ENCODE results near the gene NTNG2. TPM values are rescaled to one million over a fixed set of nuclear protein-coding genes. Genes with fewer than 3 reads are reported as not detected.

NTNG2 gene
- total RNA-seq, 4 donors from 2014 or later = 1.4 to 4.4 TPM; not detected in 2

- Histone ChIP-seq H3K9me3 (no peaks in the 10 kb centered on the region), H3K36me3 (no peaks in the 10 kb centered on the region), H3K4me3 (no peak overlapping the region), H3K27me3 (no peaks in the 10 kb centered on the region), H3K4me1 (no peaks in the 10 kb centered on the region), H3K27ac (no peak overlapping the region)
- no peak for DNase-seq
- intact Hi-C loops (cut with DNase I; ENCODE audit: low total_unique reads) = no loop called here
- no peak for TF ChIP-seq CTCF (IDR thresholded peaks at IDR 0.05)
- TF ChIP-seq POLR2A (IDR thresholded peaks at IDR 0.05) = no peak
Measured at GRCh38 chr9:132207839-132208615, 46.2 kb downstream of the NTNG2 start.

DNA sequence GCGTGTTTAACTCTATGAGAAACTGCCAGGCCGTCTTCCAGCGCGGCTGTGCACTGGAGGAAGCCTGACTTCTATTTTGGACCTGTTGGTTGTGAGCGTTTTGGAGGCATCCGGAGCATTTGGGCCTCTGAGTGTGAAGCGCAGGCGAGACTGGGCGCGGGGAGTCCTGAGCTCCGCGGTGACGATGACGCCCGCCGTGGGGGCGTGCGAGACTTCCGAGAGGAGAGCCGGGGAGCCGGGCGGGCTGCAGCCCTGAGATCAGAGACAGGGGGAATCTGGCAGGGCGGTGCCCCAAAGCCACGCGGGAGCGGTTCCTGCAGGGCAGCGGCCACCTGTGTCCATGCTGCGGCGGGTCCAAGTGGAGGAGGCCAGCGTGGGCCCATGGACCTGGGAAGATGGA, 47.4 kb downstream of the NTNG2 start:
- Histone ChIP-seq H3K27me3 (no peaks in the 10 kb centered on the region), H3K27ac (no peak overlapping the region), H3K9me3 (no peaks in the 10 kb centered on the region), H3K4me3 (no peak overlapping the region), H3K4me1 (no peaks in the 10 kb centered on the region), H3K36me3 (no peaks in the 10 kb centered on the region)
- intact Hi-C loops (cut with DNase I; ENCODE audit: low total_unique reads) = no loop called here
- TF ChIP-seq POLR2A (IDR thresholded peaks at IDR 0.05) = no peak
- no peak for TF ChIP-seq CTCF (IDR thresholded peaks at IDR 0.05)
- no peak for DNase-seq

- TF ChIP-seq POLR2A (IDR thresholded peaks at IDR 0.05) (no peak), CTCF (IDR thresholded peaks at IDR 0.05) (no peak)
- H3K27me3 ChIP-seq = no peaks in the 10 kb centered on the region
- intact Hi-C loops (cut with DNase I; ENCODE audit: low total_unique reads) = no loop called here
- H3K4me1 ChIP-seq = no peaks in the 10 kb centered on the region
- DNase-seq = no peak
- no peak overlapping the region for H3K27ac ChIP-seq
- H3K9me3 ChIP-seq = no peaks in the 10 kb centered on the region
- no peak overlapping the region for H3K4me3 ChIP-seq
- no peaks in the 10 kb centered on the region for H3K36me3 ChIP-seq
Measured at GRCh38 chr9:132210472-132211145, 48.8 kb downstream of the NTNG2 start.

GRCh38 chr9:132211570-132211969, 49.7 kb downstream of the NTNG2 start:
- H3K27me3 ChIP-seq = no peaks in the 10 kb centered on the region
- no peak for TF ChIP-seq CTCF (IDR thresholded peaks at IDR 0.05)
- TF ChIP-seq POLR2A (IDR thresholded peaks at IDR 0.05) = no peak
- H3K27ac ChIP-seq = no peak overlapping the region
- no peak overlapping the region for H3K4me3 ChIP-seq
- no peak for DNase-seq
- intact Hi-C loops (cut with DNase I; ENCODE audit: low total_unique reads) = no loop called here
- H3K4me1 ChIP-seq = no peaks in the 10 kb centered on the region
- H3K9me3 ChIP-seq = no peaks in the 10 kb centered on the region
- H3K36me3 ChIP-seq = no peaks in the 10 kb centered on the region

DNA sequence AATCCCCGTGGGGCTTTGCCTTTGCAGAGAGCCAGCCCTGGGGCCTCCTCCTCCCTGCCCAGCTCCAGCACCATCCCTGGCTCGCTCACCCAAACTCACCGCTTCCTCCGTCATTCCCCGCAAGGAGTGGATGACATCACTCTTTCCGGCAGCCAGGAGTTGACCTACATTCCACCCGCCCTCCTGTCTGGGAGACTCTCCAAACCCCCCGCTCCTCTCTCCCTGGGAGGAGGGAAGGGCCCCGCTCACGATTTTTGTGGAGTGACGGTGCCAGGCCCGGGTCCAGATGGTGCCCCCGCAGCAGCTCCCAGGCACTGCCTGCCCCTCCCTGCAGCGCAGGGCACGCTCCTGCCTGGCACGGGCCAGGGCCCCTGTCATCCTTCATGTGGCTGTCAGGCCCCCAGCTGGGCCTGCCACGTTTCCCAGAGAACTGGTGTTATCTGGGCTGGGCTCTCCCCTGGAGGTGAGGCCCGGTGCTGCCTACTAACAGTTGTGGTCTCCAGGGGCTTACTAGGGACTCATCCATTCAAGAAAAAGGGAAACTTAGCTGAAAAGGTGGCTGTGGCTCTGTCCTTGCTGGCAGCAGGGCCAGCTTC, 52.3 kb downstream of the NTNG2 start:
- Histone ChIP-seq H3K36me3 (no peaks in the 10 kb centered on the region), H3K4me3 (no peak overlapping the region), H3K9me3 (no peaks in the 10 kb centered on the region), H3K27me3 (no peaks in the 10 kb centered on the region), H3K4me1 (no peaks in the 10 kb centered on the region), H3K27ac (peak overlapping the region; percentile 41 to 63)
- peak; percentile 79 to 81 for DNase-seq
- intact Hi-C loops (cut with DNase I; ENCODE audit: low total_unique reads) = no loop called here
- TF ChIP-seq POLR2A (IDR thresholded peaks at IDR 0.05) (no peak), CTCF (IDR thresholded peaks at IDR 0.05) (no peak)
